Epidermal melanocyte (primary cell): Measurements from ENCODE around the gene C9orf50.

ENCODE experiments used
- DNase-seq: peaks from one replicate; pipeline ENCODE4 v3.0.0; 2011; ENCODE audit warnings: low spot score; ENCODE audit not compliant: insufficient read length

The C9orf50 gene

GRCh38 chr9:129631674-129632129 is 10.8 kb upstream of the C9orf50 start:
- DNase-seq: no peak

GRCh38 chr9:129630967-129631673 is 10.2 kb upstream of the C9orf50 start:
- no peak for DNase-seq

DNA sequence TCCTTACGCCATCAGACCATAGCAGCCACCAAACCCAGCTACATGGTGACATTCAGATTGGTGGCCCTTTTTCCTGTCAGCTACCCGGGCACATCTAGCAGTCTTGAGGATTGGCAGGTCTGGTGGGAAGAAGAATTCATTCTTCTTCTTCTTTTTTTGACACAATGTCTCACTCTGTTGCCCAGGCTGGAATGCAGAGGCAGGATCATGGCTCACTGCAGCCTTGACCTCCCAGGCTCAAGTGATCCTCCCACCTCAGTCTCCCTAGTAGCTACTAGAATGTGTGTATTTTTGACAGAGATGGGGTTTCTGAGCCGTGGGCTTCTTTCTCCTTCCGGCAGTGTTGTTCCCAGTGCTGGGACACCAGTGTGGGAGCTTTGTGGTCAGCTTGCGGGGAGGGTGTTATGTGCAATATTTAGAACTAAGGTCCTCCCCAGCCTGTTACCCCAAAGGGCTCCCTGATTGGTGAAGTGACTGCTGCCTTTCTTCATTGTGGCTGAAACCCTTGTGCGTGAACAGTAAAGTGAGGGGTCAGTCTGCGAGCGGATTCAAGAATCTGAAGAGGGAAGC is 8.4 kb upstream of the C9orf50 start:
- DNase-seq: no peak

DNA sequence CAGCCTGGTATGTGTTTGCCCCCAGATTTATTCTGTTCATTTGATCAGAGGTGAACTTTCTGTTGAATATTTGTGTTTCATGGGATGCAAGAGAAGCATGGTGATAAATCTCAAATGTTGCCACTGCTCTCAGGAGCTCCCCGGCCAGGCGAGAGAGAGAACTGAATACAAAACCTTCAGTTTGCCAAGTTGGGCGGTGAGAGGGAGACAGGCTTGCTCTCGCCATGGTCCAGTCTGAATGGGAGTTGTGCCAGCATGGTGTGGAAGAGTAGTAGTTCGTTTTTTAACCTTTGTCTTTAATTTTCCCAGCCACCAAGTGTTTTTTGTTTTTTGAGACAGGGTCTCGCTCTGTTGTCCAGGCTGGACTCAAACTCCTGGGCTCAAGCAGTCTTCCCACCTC is 7.8 kb upstream of the C9orf50 start:
- DNase-seq: no peak

- DNase-seq: no peak
Observed at GRCh38 chr9:129627556-129628440, 6.9 kb upstream of the C9orf50 start.

- no peak for DNase-seq
Observed at GRCh38 chr9:129626625-129627284, 5.9 kb upstream of the C9orf50 start.

- DNase-seq: peak; percentile 91
Observed at GRCh38 chr9:129626079-129626624, 5.3 kb upstream of the C9orf50 start, which contains the start of gene NTMT1. NTMT1 (plus strand) TSS chr9:129626163; CDS start chr9:129632704, 6,541 bp downstream.

- no peak for DNase-seq
Observed at GRCh38 chr9:129624947-129625346, 4.0 kb upstream of the C9orf50 start.

GRCh38 chr9:129624168-129624759 is 3.4 kb upstream of the C9orf50 start:
- DNase-seq: peak; percentile 89

DNA sequence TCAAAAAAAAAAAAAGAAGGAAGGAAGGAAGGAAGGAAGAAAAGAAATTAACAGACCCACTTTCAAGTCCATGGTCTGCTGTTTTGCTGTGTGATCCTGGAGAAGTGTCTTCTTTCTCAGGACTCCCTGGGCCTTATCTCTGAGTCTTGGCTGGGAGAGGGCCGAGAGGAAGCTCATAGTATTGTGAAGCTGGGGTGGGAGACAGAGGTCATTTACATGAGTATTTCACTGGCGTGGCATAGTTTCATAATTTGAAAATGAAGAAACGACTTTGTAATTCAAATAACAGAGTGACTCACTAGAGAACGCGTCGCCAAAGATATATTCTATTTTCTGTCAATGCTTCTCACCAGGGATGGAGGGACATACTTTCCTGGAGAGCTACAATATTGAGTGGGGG is 2.4 kb upstream of the C9orf50 start:
- DNase-seq: no peak

- DNase-seq: peak; percentile 43
Observed at GRCh38 chr9:129619787-129620668, 873 bp downstream of the C9orf50 start.

DNA sequence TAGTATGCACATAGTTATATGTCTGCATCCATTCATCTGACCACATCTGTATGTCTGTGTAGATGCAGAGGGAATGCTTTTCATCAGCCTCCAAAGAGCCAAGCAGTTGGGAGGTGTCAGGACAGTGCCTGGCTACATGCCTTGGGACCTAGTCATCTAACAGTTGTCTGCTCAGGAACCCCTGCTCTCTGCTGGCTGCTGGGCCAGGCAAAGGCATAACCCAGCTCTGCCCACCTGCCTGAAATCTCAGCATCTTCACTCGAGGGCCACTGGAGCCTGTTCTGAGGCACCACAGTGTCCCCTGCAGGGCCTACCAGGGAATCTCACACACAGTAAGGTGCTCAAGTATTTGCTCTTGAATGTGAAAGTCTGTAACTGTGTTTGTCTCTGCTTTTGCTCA is 3.7 kb downstream of the C9orf50 start:
- no peak for DNase-seq

- no peak for DNase-seq
Observed at GRCh38 chr9:129615407-129616285, 5.3 kb downstream of the C9orf50 start.

- no peak for DNase-seq
Observed at GRCh38 chr9:129614932-129615331, 6.0 kb downstream of the C9orf50 start.

GRCh38 chr9:129613520-129614175 is 7.3 kb downstream of the C9orf50 start:
- DNase-seq: peak; percentile 93

DNA sequence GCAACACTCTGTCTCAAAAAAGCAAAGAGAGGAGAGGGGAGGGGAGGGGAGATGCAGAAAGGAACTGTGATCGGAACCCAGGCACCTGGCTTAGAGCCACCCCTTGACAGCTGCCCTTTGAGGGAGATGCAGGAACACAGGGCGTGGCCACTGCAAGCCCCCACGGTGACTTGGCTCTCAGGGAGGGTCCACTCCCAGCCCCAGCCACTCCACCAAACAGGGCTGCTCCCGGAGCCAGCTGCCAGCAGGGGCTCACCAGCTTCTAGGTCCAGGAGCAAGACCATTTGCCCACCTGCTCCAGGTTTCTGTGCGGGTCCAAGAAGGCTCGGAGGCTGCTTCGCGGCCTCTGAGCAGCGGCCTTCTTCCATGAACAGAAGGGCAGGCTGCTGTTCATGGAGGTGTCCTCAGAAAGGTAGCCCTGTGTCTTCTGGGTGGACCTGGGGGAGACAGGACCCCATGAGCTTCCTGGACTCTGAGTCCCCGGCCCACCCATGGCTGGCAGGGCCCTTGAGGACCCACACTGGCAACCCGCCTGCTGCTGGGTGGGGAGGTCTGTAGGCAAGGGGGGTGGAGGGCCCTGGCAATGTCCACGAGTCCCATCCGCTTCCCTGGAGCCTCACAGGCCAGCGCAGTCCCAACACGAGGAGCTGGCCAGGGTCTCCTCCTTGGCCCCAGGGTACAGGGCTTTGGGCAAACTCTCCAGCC is 7.9 kb downstream of the C9orf50 start:
- no peak for DNase-seq

- DNase-seq: no peak
Observed at GRCh38 chr9:129612123-129612522, 8.8 kb downstream of the C9orf50 start.
